Spinal cord (tissue), 10 donors: ENCODE measurements around the gene LRMDA. TPM values are rescaled to one million over a fixed set of nuclear protein-coding genes. Genes with fewer than 3 reads are reported as not detected.

ENCODE experiments used
- DNase-seq, 6 donors: peaks; one replicate each; pipeline versions ENCODE4 v3.0.0 to v3.0.0-alpha.2; 2013 to 2015; ENCODE audit warnings: low spot score in 6 of 6, low read depth in 4 of 6
- H3K27ac ChIP-seq: one replicate; pipeline ENCODE4 v1.5.1; 2013; ENCODE audit warnings: low read depth, low read length, control low read depth
- H3K27me3 ChIP-seq: one replicate; pipeline ENCODE4 v1.6.1; 2013; ENCODE audit warnings: low read length; ENCODE audit not compliant: control insufficient read depth, insufficient read depth
- H3K36me3 ChIP-seq: one replicate; pipeline ENCODE4 v1.6.1; 2013; ENCODE audit warnings: low read length; ENCODE audit not compliant: control insufficient read depth, insufficient read depth
- H3K4me1 ChIP-seq: one replicate; pipeline ENCODE4 v1.6.1; 2013; ENCODE audit warnings: low read length; ENCODE audit not compliant: control insufficient read depth, insufficient read depth
- H3K4me3 ChIP-seq: one replicate; pipeline ENCODE4 v1.5.1; 2013; ENCODE audit warnings: low read depth, low read length, control low read depth
- H3K9me3 ChIP-seq: one replicate; pipeline ENCODE4 v1.6.1; 2013; ENCODE audit warnings: low read length; ENCODE audit not compliant: control insufficient read depth, insufficient read depth
- WGBS: methylation state at CpG from one replicate; pipeline ENCODE4 v1.1.5; 2013; ENCODE audit warnings: missing lambda C conversion rate; ENCODE audit not compliant: insufficient coverage; 5-methylcytosine and 5-hydroxymethylcytosine counted together
- polyA plus RNA-seq, 2 donors: library from polyadenylated mRNA; unstranded; fragments of 120-200 nt; gene quantifications; one replicate each; pipeline ENCODE4 v1.2.1, GENCODE V29; 2013; ENCODE audit not compliant: insufficient read length in 2 of 2
- total RNA-seq, 2 donors: library from RNA; depleted of rRNA in 1 of 2; stranded (reverse); fragments of 120-200 nt in 1 of 2; fragments of >200 nt in 1 of 2; gene quantifications; one replicate each; pipeline versions ENCODE4 v1.2.3 to v1.2.4, GENCODE V29; 2013 to 2014
- donor health status: healthy.

LRMDA gene
- total and polyA plus RNA-seq, 4 donors, result 5.6 to 9.9 (median 7.2) TPM

DNA sequence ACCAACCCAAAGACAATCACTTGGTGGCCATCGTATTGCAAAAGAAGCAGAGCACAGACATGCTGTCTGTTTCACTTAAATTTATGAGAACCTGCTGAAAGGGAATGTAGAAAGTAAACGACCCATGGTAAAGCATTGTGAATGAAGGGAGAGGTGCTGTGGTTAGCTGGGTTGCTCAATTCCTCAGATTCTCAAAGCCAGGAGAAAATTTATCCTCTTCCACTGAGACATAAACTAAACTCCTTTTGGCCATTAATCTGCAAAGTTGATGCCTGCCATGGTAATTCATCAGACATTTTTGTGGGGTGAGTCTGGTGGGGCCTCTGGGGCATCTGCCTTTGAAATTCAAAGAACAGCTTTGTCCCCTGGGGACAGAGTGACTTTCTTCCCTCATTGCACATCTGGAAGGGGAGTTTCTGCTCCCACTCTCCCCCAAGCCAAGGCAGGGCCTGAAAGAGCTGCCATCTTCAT, 951.0 kb downstream of the LRMDA start:
- no peak for DNase-seq
- H3K9me3 ChIP-seq, result peaks cover 2% of the 10 kb centered on the region
- H3K27me3 ChIP-seq, result no peaks in the 10 kb centered on the region
- H3K27ac ChIP-seq, result no peak overlapping the region
- H3K4me1 ChIP-seq, result no peaks in the 10 kb centered on the region
- H3K36me3 ChIP-seq, result no peaks in the 10 kb centered on the region
- WGBS, result no CpG with 5 or more reads among the region's 2 CpGs
- no peak overlapping the region for H3K4me3 ChIP-seq

DNA sequence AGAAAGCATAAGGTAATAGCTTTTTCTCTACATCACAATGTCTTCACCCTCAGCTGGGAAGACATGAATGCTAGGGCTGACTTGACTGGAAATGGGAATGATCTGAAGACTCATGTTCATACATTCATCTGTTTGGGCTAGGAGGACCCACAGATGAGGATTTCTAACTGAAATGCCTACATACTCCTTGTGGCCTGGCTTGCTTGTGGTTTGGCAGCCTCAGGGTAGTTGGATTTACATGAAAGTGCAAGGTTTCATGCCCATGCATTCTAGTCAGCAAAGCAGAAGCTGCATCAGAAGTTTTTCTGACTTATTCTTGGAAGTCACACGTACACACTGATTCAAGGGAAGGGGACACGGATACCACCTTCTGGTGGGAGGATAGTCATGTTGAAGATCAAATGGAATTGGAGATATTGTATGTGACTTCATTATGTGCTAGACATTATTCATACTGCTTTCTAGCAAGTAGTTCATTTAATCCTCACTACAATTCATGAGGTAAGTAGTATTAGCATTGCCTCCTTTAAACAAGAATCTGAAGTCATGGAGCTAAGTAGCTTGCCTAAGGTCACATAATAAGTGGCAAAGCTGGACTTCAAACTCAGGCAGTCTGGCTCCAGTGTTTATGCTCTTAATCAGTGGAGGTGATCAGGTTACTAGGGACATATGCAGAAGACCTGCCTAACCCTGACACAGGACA, 957.0 kb downstream of the LRMDA start:
- Histone ChIP-seq H3K36me3 (no peaks in the 10 kb centered on the region), H3K27me3 (no peaks in the 10 kb centered on the region), H3K4me1 (no peaks in the 10 kb centered on the region), H3K4me3 (no peak overlapping the region), H3K27ac (no peak overlapping the region), H3K9me3 (no peaks in the 10 kb centered on the region)
- no peak for DNase-seq
- no CpG with 5 or more reads among the region's 2 CpGs for WGBS

DNA sequence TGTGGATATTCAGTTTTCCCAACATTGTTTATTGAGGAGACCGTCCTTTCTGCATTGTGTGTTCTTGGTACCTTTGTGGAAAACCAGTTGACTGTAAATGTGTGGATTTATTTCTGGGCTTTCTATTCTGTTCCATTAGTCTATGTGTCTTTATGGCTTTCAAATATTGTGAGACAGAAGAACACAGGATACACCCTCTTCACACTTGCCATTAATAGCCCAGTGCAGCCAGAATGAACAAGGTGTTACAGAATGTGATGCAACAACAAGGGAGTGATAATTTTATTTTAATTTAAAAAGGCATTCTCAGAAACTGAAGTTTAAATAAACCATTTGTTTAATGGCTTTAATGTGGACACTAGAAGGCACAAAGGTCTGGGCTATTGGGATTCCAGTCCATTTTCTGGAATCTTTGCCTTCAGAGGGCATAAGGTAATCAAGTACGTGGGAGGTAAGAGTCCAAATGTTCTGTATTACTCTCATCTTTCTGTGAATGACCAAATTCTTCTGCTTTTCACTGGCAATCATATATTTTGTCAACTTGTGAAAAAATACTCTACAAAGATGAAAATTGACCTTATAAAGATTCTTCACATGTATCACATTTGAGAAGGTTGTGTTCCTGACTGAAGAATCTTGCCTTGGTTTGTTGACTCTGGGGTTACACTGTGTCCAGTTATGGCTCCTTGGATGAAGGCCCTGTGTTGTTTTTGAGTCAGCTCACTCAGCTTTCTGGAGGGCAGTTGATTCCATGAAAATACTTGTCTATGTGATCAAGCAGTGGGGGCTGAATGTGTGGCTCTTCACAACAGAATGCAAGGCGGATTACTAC, 962.7 kb downstream of the LRMDA start:
- Histone ChIP-seq H3K9me3 (no peaks in the 10 kb centered on the region), H3K4me3 (no peak overlapping the region), H3K27ac (no peak overlapping the region), H3K36me3 (no peaks in the 10 kb centered on the region), H3K27me3 (no peaks in the 10 kb centered on the region), H3K4me1 (peaks cover 15% of the 10 kb centered on the region)
- DNase-seq, result no peak
- WGBS, result no CpG with 5 or more reads among the region's 3 CpGs

DNA sequence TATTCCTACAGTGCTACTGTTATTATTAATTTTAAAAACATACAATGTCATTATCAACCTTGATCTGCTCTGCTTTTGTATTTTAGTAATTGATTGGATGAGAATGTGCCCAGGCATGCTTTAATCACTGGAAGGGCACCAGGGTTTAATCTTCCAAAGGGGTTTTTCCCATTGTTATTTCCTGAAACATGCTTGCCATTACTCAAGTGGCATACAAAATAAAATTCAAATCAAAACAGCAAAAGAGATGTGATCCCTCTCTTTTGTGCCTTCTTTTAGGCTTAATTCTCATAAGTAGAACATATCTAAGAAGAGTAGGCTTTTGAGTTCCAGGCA, 963.3 kb downstream of the LRMDA start:
- DNase-seq, result no peak
- Histone ChIP-seq H3K4me3 (no peak overlapping the region), H3K36me3 (no peaks in the 10 kb centered on the region), H3K4me1 (peaks cover 15% of the 10 kb centered on the region), H3K27me3 (no peaks in the 10 kb centered on the region), H3K27ac (no peak overlapping the region), H3K9me3 (no peaks in the 10 kb centered on the region)

DNA sequence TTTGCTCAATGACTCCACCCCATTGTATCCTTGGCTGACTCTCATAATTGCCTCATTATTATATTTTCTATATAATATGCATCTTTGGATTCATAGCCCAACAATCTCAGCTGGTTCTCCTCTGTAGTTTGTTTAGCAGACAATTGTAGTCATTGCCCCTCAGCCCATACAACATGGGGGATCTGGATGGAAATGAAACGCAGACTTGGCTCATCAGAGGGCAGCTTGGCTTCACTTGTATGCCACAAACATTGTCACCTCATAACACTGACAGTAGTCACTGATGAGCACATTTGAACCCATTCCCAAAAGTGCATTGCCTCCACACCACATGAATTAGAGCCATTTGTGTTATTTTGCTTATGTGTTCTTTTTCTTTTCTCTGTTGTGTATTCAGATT, 963.8 kb downstream of the LRMDA start:
- H3K9me3 ChIP-seq, result no peaks in the 10 kb centered on the region
- H3K36me3 ChIP-seq, result no peaks in the 10 kb centered on the region
- no peak overlapping the region for H3K4me3 ChIP-seq
- no peaks in the 10 kb centered on the region for H3K27me3 ChIP-seq
- DNase-seq, result no peak
- peaks cover 15% of the 10 kb centered on the region for H3K4me1 ChIP-seq
- WGBS, result no CpG with 5 or more reads among the region's 1 CpG
- H3K27ac ChIP-seq, result no peak overlapping the region

DNA sequence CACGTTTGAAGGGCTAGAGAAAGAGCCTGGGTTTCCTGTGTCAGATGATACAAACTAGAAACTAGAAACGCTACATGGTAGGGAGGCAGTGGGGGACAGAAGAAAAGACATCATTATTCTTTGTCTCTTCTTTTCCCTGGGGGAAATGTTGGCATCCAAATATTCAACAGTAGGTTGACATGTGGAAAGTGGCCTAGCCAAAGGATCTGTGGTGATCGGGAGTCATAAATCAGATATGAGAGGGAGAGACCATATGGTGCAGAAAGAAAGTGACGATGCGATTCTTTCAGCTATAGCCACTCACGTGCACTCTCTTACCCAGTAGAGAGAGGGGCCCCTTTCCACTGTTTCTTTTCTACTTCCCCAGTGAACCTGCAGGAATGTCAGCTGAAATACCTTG, 964.7 kb downstream of the LRMDA start:
- Histone ChIP-seq H3K27me3 (no peaks in the 10 kb centered on the region), H3K9me3 (no peaks in the 10 kb centered on the region), H3K4me3 (no peak overlapping the region), H3K36me3 (no peaks in the 10 kb centered on the region), H3K27ac (no peak overlapping the region), H3K4me1 (peaks cover 15% of the 10 kb centered on the region)
- no peak for DNase-seq
- WGBS, result 73% methylated on average over 3 of the region's 6 CpGs

DNA sequence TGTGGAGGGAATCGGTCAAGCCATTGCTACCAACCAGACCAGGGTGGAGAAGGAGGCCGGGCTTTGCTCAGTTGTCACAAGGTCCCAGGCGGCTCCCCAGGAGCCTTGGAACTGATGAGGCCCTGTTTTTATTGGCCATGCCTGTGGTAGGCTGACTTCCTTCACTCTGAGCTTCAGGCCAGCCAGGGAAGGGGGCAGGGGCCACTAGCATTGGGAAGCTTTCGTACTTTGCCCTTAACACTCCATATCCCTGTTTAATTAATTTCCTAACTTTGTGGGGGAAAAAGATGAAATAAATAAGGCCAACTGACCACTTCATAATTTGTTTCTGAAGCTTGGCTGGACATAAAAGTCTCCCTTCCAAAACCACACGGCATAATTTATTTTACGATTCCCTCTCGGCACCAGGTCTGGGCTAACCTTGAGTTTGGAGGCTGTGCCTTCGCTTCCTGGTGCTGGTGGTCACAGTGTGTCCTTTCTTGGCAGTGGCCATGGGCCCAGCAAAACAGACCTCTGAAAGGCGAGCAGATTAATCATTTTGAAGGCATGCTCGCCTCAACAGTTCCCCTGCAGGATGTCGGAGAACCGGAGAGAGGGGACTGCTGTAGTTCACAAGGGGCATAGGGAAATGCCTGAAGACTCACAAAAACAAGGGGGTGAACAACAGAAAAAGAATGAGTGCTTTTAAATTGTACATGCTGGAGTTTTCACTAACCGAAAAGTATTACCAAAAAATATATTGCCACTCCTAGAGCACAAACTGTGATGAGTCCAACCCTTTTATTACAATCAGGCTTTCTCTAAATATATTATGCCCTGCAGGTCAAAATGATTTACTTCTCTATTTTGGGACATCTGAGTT, 966.0 kb downstream of the LRMDA start:
- DNase-seq, result peak in 5 of 6 donors; percentile 13 to 69 (median 39)
- no peaks in the 10 kb centered on the region for H3K36me3 ChIP-seq
- no peak overlapping the region for H3K4me3 ChIP-seq
- H3K27ac ChIP-seq, result peak overlapping the region; percentile 74
- 29% methylated on average over 11 of the region's 13 CpGs for WGBS
- no peaks in the 10 kb centered on the region for H3K27me3 ChIP-seq
- H3K4me1 ChIP-seq, result peaks cover 15% of the 10 kb centered on the region
- no peaks in the 10 kb centered on the region for H3K9me3 ChIP-seq

DNA sequence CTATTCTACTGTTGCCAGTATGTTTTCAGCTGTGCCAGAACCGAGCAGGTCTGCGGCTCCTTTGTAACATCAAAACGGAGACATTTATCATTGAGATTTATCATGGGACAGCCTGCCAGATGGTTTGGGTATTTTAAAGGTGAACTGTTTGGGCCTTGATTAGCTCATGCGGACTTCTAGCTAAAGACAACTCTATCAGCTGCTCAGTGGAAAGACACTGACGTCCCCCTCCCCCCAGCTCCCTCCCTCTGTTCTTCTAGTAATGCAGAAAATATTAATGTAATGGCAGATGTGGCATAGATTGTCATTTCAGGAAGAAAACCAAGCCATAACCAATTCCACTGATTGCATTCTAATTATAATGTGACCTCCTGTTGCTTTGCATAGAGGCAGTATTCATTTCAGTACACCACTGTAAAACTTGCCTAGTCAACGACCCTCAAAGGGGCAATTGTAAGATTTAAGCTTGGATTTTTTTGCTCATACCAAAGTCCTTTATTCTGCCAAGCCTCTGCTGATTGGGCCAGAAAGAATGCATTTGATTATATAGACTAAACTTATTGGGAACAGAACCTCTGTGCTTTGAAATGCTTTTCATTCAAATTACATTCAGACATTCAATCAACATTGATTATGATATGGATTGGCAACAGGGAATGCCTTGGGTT, 966.8 kb downstream of the LRMDA start:
- peak overlapping the region; percentile 74 for H3K27ac ChIP-seq
- H3K4me1 ChIP-seq, result peaks cover 15% of the 10 kb centered on the region
- 19% methylated on average over 3 of the region's 6 CpGs for WGBS
- H3K27me3 ChIP-seq, result no peaks in the 10 kb centered on the region
- H3K4me3 ChIP-seq, result no peak overlapping the region
- H3K36me3 ChIP-seq, result no peaks in the 10 kb centered on the region
- DNase-seq, result peak in 5 of 6 donors; percentile 25 to 85 (median 26)
- no peaks in the 10 kb centered on the region for H3K9me3 ChIP-seq

DNA sequence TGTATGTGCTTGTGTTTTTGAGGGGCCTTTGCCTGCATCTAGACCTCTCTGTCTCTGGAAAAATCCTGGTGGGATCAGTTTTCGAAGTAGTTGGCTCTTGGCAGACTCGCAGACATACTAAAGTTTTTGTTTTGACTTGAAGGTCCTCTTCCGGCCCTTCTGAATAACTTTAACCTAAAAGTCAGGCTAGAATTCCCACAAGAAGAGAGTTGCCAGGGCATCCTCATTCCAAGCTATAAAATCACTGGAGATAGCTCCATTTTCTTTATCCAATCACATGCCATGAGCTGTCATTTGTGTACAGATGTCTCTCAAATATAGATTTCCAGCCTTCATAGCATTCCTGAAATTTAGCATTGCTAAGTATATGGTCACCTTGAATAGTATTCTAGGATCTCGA, 967.8 kb downstream of the LRMDA start:
- no peak overlapping the region for H3K27ac ChIP-seq
- DNase-seq, result no peak
- H3K27me3 ChIP-seq, result no peaks in the 10 kb centered on the region
- H3K36me3 ChIP-seq, result no peaks in the 10 kb centered on the region
- WGBS, result 93% methylated on average over 3 of the region's 4 CpGs
- no peaks in the 10 kb centered on the region for H3K9me3 ChIP-seq
- peaks cover 15% of the 10 kb centered on the region for H3K4me1 ChIP-seq
- H3K4me3 ChIP-seq, result no peak overlapping the region
